A549 (cell line): Measurements from ENCODE around the gene CARMIL3. TPM values are rescaled to one million over a fixed set of nuclear protein-coding genes. Genes with fewer than 3 reads are reported as not detected.
"Not testable (repeated sequence)": the region's sequence is repeated elsewhere in the genome, so short reads cannot be mapped to it uniquely, and the experiment has no call there.

Source experiments
- ATAC-seq, 2 experiments: fragments of 200-7000 bp in 1 of 2; fragments of >200 bp in 1 of 2; cut with Nextera tagmentation in 1 of 2; cut with Tn5 transposase in 1 of 2; 3 replicates each; pipeline versions ENCODE4 v1.8.0 to v1.9.1; 2018 to 2020; ENCODE audit warnings: mild to moderate bottlenecking in 1 of 2, moderate library complexity in 1 of 2
- CTCF ChIA-PET: fragments of 300-600 bp; sonication (Branson Sonifier 250); formaldehyde crosslinking; extraction: SDS; loops from one replicate; lab custom pipeline; 2021; ENCODE audit warnings: antibody characterized with exemption, inconsistent platforms; lab: Yijun Ruan, JAX
- POLR2A ChIA-PET: fragments of 350-600 bp; formaldehyde crosslinking; extraction: SDS; loops from one replicate; lab custom pipeline; 2021; ENCODE audit warnings: antibody characterized with exemption, inconsistent platforms; lab: Yijun Ruan, JAX
- DNase-seq, 2 experiments: peaks; one replicate each; pipeline versions ENCODE4 v3.0.0 to v3.0.0-alpha.2; 2011 to 2016; ENCODE audit warnings: low read depth in 1 of 2, low spot score in 1 of 2
- FAIRE-seq: peaks from 2 replicates; lab custom pipeline; 2011; peaks lifted over from hg19 to GRCh38; lab: Jason Lieb, UNC
- H3K27ac ChIP-seq, 2 experiments: fragments of >200 bp; sonication (Bioruptor Twin); formaldehyde crosslinking; 3 replicates each; pipeline ENCODE4 v1.5.1; 2016 to 2017
- H3K4me1 ChIP-seq: fragments of >200 bp; sonication (Bioruptor Twin); formaldehyde crosslinking; 3 replicates; pipeline ENCODE4 v1.6.1; 2016
- H3K4me2 ChIP-seq: fragments of >200 bp; sonication (Bioruptor Twin); formaldehyde crosslinking; 3 replicates; pipeline ENCODE4 v1.6.1; 2016
- H3K4me3 ChIP-seq: fragments of >200 bp; sonication (Bioruptor Twin); formaldehyde crosslinking; 3 replicates; pipeline ENCODE4 v1.5.1; 2016
- H3K9me3 ChIP-seq: fragments of >200 bp; sonication (Bioruptor Twin); formaldehyde crosslinking; 3 replicates; pipeline ENCODE4 v1.6.1; 2016
- CBX8 ChIP-seq: fragments of 200-600 bp; sonication (generic); IDR thresholded peaks from 2 replicates; pipeline ENCODE4 v1.6.1; 2016
- CHD2 ChIP-seq: fragments of 150-350 bp; IDR thresholded peaks from 2 replicates; pipeline ENCODE4 v1.6.1; 2014; ENCODE audit warnings: low read length; ENCODE audit not compliant: partially characterized antibody
- CTCF ChIP-seq: fragments of >200 bp; sonication (Bioruptor Twin); formaldehyde crosslinking; IDR thresholded peaks from 3 replicates; pipeline ENCODE4 v1.5.1; 2016
- EHF ChIP-seq: fragments of 250-450 bp; sonication (Bioruptor Pico); IDR thresholded peaks from 2 replicates; pipeline ENCODE4 v1.5.0; 2020; ENCODE audit warnings: mild to moderate bottlenecking
- ELK1 ChIP-seq: fragments of 150-350 bp; IDR thresholded peaks from 2 replicates; pipeline ENCODE4 v1.6.1; 2014; ENCODE audit warnings: low read depth, mild to moderate bottlenecking, low read length
- EP300 ChIP-seq, 2 experiments: fragments of >200 bp; sonication (Bioruptor Twin); formaldehyde crosslinking; IDR thresholded peaks; 2 replicates in 1 of 2; 3 replicates in 1 of 2; pipeline ENCODE4 v1.6.1; 2016 to 2017
- HMGXB4 ChIP-seq: fragments of 250-450 bp; sonication (Bioruptor Pico); IDR thresholded peaks from 2 replicates; pipeline ENCODE4 v1.5.0; 2021; ENCODE audit warnings: mild to moderate bottlenecking, moderate library complexity, borderline replicate concordance
- HOXB13 ChIP-seq: fragments of 250-450 bp; sonication (Bioruptor Pico); IDR thresholded peaks from 2 replicates; pipeline ENCODE4 v1.5.0; 2020; ENCODE audit warnings: low read depth, mild to moderate bottlenecking, moderate library complexity
- HOXB5 ChIP-seq: fragments of 250-450 bp; sonication (Bioruptor Pico); IDR thresholded peaks from 2 replicates; pipeline ENCODE4 v1.5.0; 2020; ENCODE audit warnings: mild to moderate bottlenecking, moderate library complexity
- JUN ChIP-seq, 2 experiments: fragments of >200 bp; sonication (Bioruptor Twin); formaldehyde crosslinking; IDR thresholded peaks; 2 replicates in 1 of 2; 3 replicates in 1 of 2; pipeline ENCODE4 v1.6.1; 2016 to 2017
- JUNB ChIP-seq: fragments of >200 bp; sonication (Bioruptor Twin); formaldehyde crosslinking; IDR thresholded peaks from 2 replicates; pipeline ENCODE4 v1.6.1; 2016
- MAFK ChIP-seq: fragments of 450-650 bp; IDR thresholded peaks from 2 replicates; pipeline ENCODE4 v1.6.1; 2014; ENCODE audit not compliant: partially characterized antibody
- MYC ChIP-seq: IDR thresholded peaks from 2 replicates; pipeline ENCODE4 v1.6.1; 2012; ENCODE audit warnings: mild to moderate bottlenecking, inconsistent platforms, low read length, improper control_type of control experiment, borderline replicate concordance
- NPAS2 ChIP-seq: fragments of 250-450 bp; sonication (Bioruptor Pico); IDR thresholded peaks from 2 replicates; pipeline ENCODE4 v1.8.0; 2022; ENCODE audit warnings: mild to moderate bottlenecking, moderate library complexity, borderline replicate concordance
- RAD21 ChIP-seq, 2 experiments: fragments of >200 bp in 1 of 2; sonication (Bioruptor Twin) in 1 of 2; formaldehyde crosslinking in 1 of 2; IDR thresholded peaks in 1 of 2; conservative IDR thresholded peaks in 1 of 2; 2 replicates in 1 of 2; 3 replicates in 1 of 2; pipeline ENCODE4 v1.6.1; 2012 to 2018; ENCODE audit warnings: inconsistent platforms in 1 of 2
- RCOR1 ChIP-seq: fragments of 150-350 bp; IDR thresholded peaks from 2 replicates; pipeline ENCODE4 v1.6.1; 2014; ENCODE audit warnings: antibody characterized with exemption, low read length, low read depth
- REST ChIP-seq: fragments of 200-600 bp; sonication (generic); IDR thresholded peaks from 2 replicates; pipeline ENCODE4 v1.6.1; 2016; ENCODE audit warnings: antibody characterized with exemption, mild to moderate bottlenecking, moderate library complexity
- RFX5 ChIP-seq: fragments of 450-650 bp; IDR thresholded peaks from 2 replicates; pipeline ENCODE4 v1.7.1; 2014; ENCODE audit warnings: antibody characterized with exemption, mild to moderate bottlenecking, moderate library complexity
- SMC3 ChIP-seq: fragments of >200 bp; sonication (Bioruptor Twin); formaldehyde crosslinking; IDR thresholded peaks from 3 replicates; pipeline ENCODE4 v1.6.1; 2018; ENCODE audit warnings: inconsistent platforms
- SREBF2 ChIP-seq: fragments of 450-650 bp; IDR thresholded peaks from 2 replicates; pipeline ENCODE4 v1.6.1; 2014; ENCODE audit warnings: mild to moderate bottlenecking, moderate library complexity
- TP53 ChIP-seq: fragments of 250-450 bp; sonication (Bioruptor Pico); IDR thresholded peaks from 2 replicates; pipeline ENCODE4 v1.5.0; 2021; ENCODE audit warnings: mild to moderate bottlenecking, moderate library complexity
- ZC3H11A ChIP-seq: fragments of 450-650 bp; IDR thresholded peaks from 2 replicates; pipeline ENCODE4 v1.6.1; 2014; ENCODE audit warnings: antibody characterized with exemption, mild to moderate bottlenecking
- ZFP36 ChIP-seq: fragments of 450-650 bp; IDR thresholded peaks from 2 replicates; pipeline ENCODE4 v1.6.1; 2014; ENCODE audit warnings: borderline replicate concordance; ENCODE audit not compliant: partially characterized antibody
- ZNF302 ChIP-seq: fragments of 250-450 bp; sonication (Bioruptor Pico); IDR thresholded peaks from 2 replicates; pipeline ENCODE4 v1.9.0; 2021; ENCODE audit warnings: inconsistent platforms, mild to moderate bottlenecking, moderate library complexity
- WGBS: methylation state at CpG from one replicate; pipeline ENCODE4 v1.1.6; 2017; ENCODE audit errors: missing lambda C conversion rate; 5-methylcytosine and 5-hydroxymethylcytosine counted together
- polyA plus RNA-seq, 4 experiments: library from polyadenylated mRNA; depleted of rRNA in 3 of 4; stranded (reverse); fragments of >200 nt; fragmentation: RNase III in 1 of 4; extraction: RNeasy Plus Mini Kit Qiagen cat#74134 plus additional on column Dnase treatment in 1 of 4; gene quantifications; 2 replicates in 3 of 4; 3 replicates in 1 of 4; pipeline ENCODE4 v1.2.3, GENCODE V29; 2011 to 2017

The CARMIL3 gene
- polyA plus RNA-seq, 2 of the 4 experiments (the other 2 are of a cell fraction) = 0.45 to 0.98 TPM

GRCh38 chr14:24036169-24036962, 15.4 kb upstream of the CARMIL3 start (continued):
- no peak for TF ChIP-seq REST
- TF ChIP-seq CTCF = peak; percentile 77
- peak; percentile 60; the same call in 2 of the 3 replicates for TF ChIP-seq SMC3
- TF ChIP-seq RAD21 (conservative IDR thresholded peaks at IDR 0.05 in 1 of 2, IDR thresholded peaks at IDR 0.05 in 1 of 2) = peak; percentile 58 to 67; a peak in 4 of 5 replicates
- TF ChIP-seq ELK1 = no peak
- TF ChIP-seq NPAS2 (CRISPR knock-in tag) = no peak
- TF ChIP-seq RCOR1 = no peak
- no peak for TF ChIP-seq ZC3H11A

GRCh38 chr14:24036963-24037657, 14.7 kb upstream of the CARMIL3 start:
- FAIRE-seq = not testable (repeated sequence)
- peak overlapping the region; percentile 95 to 96 for H3K27ac ChIP-seq
- CTCF ChIA-PET = interaction anchor here (0.7 to 1.2 kb wide), 3 partner anchors 10 to 83 kb away, joined by 3 read pairs; no protein-coding TSS in a partner anchor

GRCh38 chr14:24037658-24038037, 14.2 kb upstream of the CARMIL3 start:
- ChIA-PET POLR2A (no interaction called here), CTCF (interaction anchor here (0.7 to 1.8 kb wide), 5 partner anchors 21 to 83 kb away, joined by 3 to 9 read pairs (median 4); no protein-coding TSS in a partner anchor)
- FAIRE-seq (no peak), ATAC-seq (no peak), DNase-seq (no peak)
- Histone ChIP-seq H3K4me2 (peak overlapping the region; percentile 80; the same call in 2 of the 3 replicates), H3K9me3 (no peaks in the 10 kb centered on the region), H3K27ac (no peak overlapping the region; a peak in 1 of 6 replicates), H3K4me3 (no peak overlapping the region), H3K4me1 (peaks cover 40% of the 10 kb centered on the region)
- TF ChIP-seq JUN (IDR thresholded peaks at IDR 0.05) (no peak), HOXB13 (CRISPR knock-in tag) (no peak), SREBF2 (no peak), JUNB (no peak), HMGXB4 (no peak), EP300 (IDR thresholded peaks at IDR 0.05) (no peak), ZFP36 (no peak), HOXB5 (no peak), RFX5 (no peak), TP53 (no peak), EHF (no peak), ZNF302 (CRISPR knock-in tag) (no peak), MAFK (no peak), RAD21 (conservative IDR thresholded peaks at IDR 0.05 in 1 of 2, IDR thresholded peaks at IDR 0.05 in 1 of 2) (no peak), MYC (no peak), CHD2 (no peak), CBX8 (no peak)
- WGBS = 87% methylated on average over 14 of the region's 14 CpGs

More at GRCh38 chr14:24036963-24037657, 14.7 kb upstream of the CARMIL3 start:
- H3K9me3 ChIP-seq, ATAC-seq, DNase-seq, POLR2A ChIA-PET: not testable (repeated sequence)
- Histone ChIP-seq H3K4me2 (peak overlapping the region; percentile 80), H3K4me3 (peak overlapping the region; percentile 67; the same call in 2 of the 3 replicates), H3K4me1 (peaks cover 46% of the 10 kb centered on the region)
- 32% methylated on average over 10 of the region's 10 CpGs for WGBS
